Liver (tissue), 9 donors: Measurements from ENCODE around the gene BGN. TPM values are rescaled to one million over a fixed set of nuclear protein-coding genes. Genes with fewer than 3 reads are reported as not detected.

Experiments
- DNase-seq: peaks from one replicate; pipeline ENCODE4 v3.0.0-alpha.2; 2017; ENCODE audit warnings: low spot score
- H3K27ac ChIP-seq, 2 donors: one replicate each; pipeline ENCODE4 v1.7.0; 2013; ENCODE audit warnings: inconsistent platforms in 2 of 2, low read length in 2 of 2, control low read depth in 1 of 2, low read depth in 1 of 2, mild to moderate bottlenecking in 1 of 2
- H3K27me3 ChIP-seq, 4 donors: one replicate each; pipeline versions ENCODE4 v1.6.1 to v1.7.0; 2013; ENCODE audit warnings: low read length in 3 of 4, inconsistent platforms in 1 of 4, mild to moderate bottlenecking in 1 of 4, moderate library complexity in 1 of 4; ENCODE audit not compliant: control insufficient read depth in 4 of 4, insufficient read depth in 4 of 4
- H3K36me3 ChIP-seq, 4 donors: one replicate each; pipeline versions ENCODE4 v1.6.1 to v1.7.0; 2013; ENCODE audit warnings: low read length in 3 of 4, mild to moderate bottlenecking in 3 of 4, low read depth in 1 of 4, moderate library complexity in 1 of 4; ENCODE audit not compliant: control insufficient read depth in 4 of 4, insufficient read depth in 3 of 4
- H3K4me1 ChIP-seq, 4 donors: one replicate each; pipeline versions ENCODE4 v1.6.1 to v1.7.0; 2013; ENCODE audit warnings: low read length in 3 of 4, mild to moderate bottlenecking in 3 of 4, moderate library complexity in 1 of 4; ENCODE audit not compliant: control insufficient read depth in 4 of 4, insufficient read depth in 4 of 4
- H3K4me3 ChIP-seq, 3 donors: one replicate each; pipeline versions ENCODE4 v1.6.1 to v1.7.0; 2013; ENCODE audit warnings: low read length in 3 of 3, control low read depth in 1 of 3, low read depth in 1 of 3, mild to moderate bottlenecking in 1 of 3
- H3K9ac ChIP-seq, 2 donors: one replicate each; pipeline ENCODE4 v1.7.0; 2013; ENCODE audit warnings: low read length in 2 of 2, mild to moderate bottlenecking in 2 of 2, moderate library complexity in 2 of 2, control low read depth in 1 of 2, low read depth in 1 of 2
- H3K9me3 ChIP-seq, 4 donors: one replicate each; pipeline versions ENCODE4 v1.6.1 to v1.7.0; 2013; ENCODE audit warnings: low read length in 3 of 4; ENCODE audit not compliant: control insufficient read depth in 4 of 4
- EGR1 ChIP-seq, 2 donors: IDR thresholded peaks; 2 replicates each; pipeline ENCODE4 v1.6.1; 2016 to 2018; ENCODE audit warnings: antibody characterized with exemption in 2 of 2, low read depth in 2 of 2
- FOXA1 ChIP-seq: IDR thresholded peaks from 2 replicates; pipeline ENCODE4 v1.6.1; 2016; ENCODE audit warnings: antibody characterized with exemption
- FOXA2 ChIP-seq: IDR thresholded peaks from 2 replicates; pipeline ENCODE4 v1.6.1; 2016; ENCODE audit warnings: antibody characterized with exemption
- GABPA ChIP-seq, 2 donors: IDR thresholded peaks in 1 of 2; conservative IDR thresholded peaks in 1 of 2; 2 replicates each; pipeline ENCODE4 v1.6.1; 2016; ENCODE audit warnings: antibody characterized with exemption in 2 of 2, mild to moderate bottlenecking in 1 of 2, moderate library complexity in 1 of 2
- HNF4A ChIP-seq, 2 donors: conservative IDR thresholded peaks; 2 replicates each; pipeline ENCODE4 v1.6.1; 2016; ENCODE audit warnings: antibody characterized with exemption in 2 of 2, mild to moderate bottlenecking in 2 of 2
- HNF4G ChIP-seq: IDR thresholded peaks from 2 replicates; pipeline ENCODE4 v1.6.1; 2016; ENCODE audit warnings: antibody characterized with exemption
- JUND ChIP-seq, 2 donors: IDR thresholded peaks; 2 replicates each; pipeline ENCODE4 v1.6.1; 2016; ENCODE audit warnings: antibody characterized with exemption in 2 of 2
- NR2F2 ChIP-seq: IDR thresholded peaks from 2 replicates; pipeline ENCODE4 v1.6.1; 2016; ENCODE audit warnings: antibody characterized with exemption
- RAD21 ChIP-seq, 2 donors: IDR thresholded peaks; 2 replicates each; pipeline ENCODE4 v1.6.1; 2016; ENCODE audit warnings: antibody characterized with exemption in 2 of 2, mild to moderate bottlenecking in 2 of 2
- RXRA ChIP-seq, 2 donors: IDR thresholded peaks; 2 replicates each; pipeline ENCODE4 v1.6.1; 2017 to 2018; ENCODE audit warnings: antibody characterized with exemption in 2 of 2, mild to moderate bottlenecking in 1 of 2
- TAF1 ChIP-seq: conservative IDR thresholded peaks from 2 replicates; pipeline ENCODE4 v1.6.1; 2016; ENCODE audit warnings: antibody characterized with exemption, mild to moderate bottlenecking
- YY1 ChIP-seq: IDR thresholded peaks from 2 replicates; pipeline ENCODE4 v1.6.1; 2016; ENCODE audit warnings: antibody characterized with exemption, mild to moderate bottlenecking
- WGBS: extraction: QIAGEN DNeasy Blood & Tissue Kit; methylation state at CpG from one replicate; pipeline ENCODE4 v1.1.7; 2013; 5-methylcytosine and 5-hydroxymethylcytosine counted together
- polyA plus RNA-seq, 2 donors: library from polyadenylated mRNA; stranded (reverse) in 1 of 2; unstranded in 1 of 2; fragments of 200-250 nt in 1 of 2; fragments of >200 nt in 1 of 2; fragmentation: Nextera tagmentation in 1 of 2; extraction: Ambion mirVana in 1 of 2; gene quantifications; one replicate each; pipeline versions ENCODE4 v1.2.1 to v1.2.3, GENCODE V29; 2013 to 2015
- total RNA-seq, 2 donors: library from RNA; depleted of rRNA; stranded (reverse); fragments of >200 nt; gene quantifications; one replicate each; pipeline ENCODE4 v1.2.3, GENCODE V29; 2014
- TF ChIP-seq, protein P1 (sequence below): IDR thresholded peaks from 2 replicates; pipeline ENCODE4 v1.6.1; 2016; ENCODE audit warnings: antibody characterized with exemption, mild to moderate bottlenecking
- TF ChIP-seq, protein P2 (sequence below): IDR thresholded peaks from 2 replicates; pipeline ENCODE4 v1.6.1; 2016; ENCODE audit warnings: antibody characterized with exemption
- TF ChIP-seq, protein P3 (sequence below): fragments of 150-350 bp; IDR thresholded peaks from 2 replicates; pipeline ENCODE4 v1.5.1; 2017; ENCODE audit warnings: improper control_type of control experiment, low read depth, low read length; ENCODE audit not compliant: missing input control
- TF ChIP-seq, protein P4 (sequence below): IDR thresholded peaks from 2 replicates; pipeline ENCODE4 v1.6.1; 2016; ENCODE audit warnings: antibody characterized with exemption
- donor health status: healthy.
- donor health status: healthy.
- donor health status: healthy.
- donor health status: healthy.
- donor health status: healthy.

BGN gene
- total and polyA plus RNA-seq, 4 donors, result 11.7 to 131 (median 44.8) TPM

DNA sequence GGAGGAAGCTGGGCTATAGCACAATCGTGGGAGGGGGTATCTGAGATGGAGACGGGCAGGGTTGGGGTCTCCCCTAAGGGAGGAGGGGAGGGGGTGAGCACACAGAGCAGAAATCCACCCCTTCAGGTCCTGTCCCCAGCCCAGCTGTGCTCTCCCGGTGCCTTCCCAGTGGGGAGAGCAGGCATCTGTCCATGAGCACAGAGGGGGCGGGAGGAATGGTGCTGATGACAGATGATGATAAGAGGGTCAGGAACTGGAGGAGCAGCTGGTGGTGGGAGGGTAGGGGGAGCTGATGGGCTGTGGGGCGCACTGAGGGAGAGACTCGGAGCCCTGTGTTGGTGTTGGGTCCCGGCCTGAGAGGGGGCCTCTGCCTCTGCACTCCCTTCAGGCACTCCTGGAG, 31.3 kb downstream of the BGN start (continued):
- TF ChIP-seq RXRA (IDR thresholded peaks at IDR 0.05) (no peak), FOXA1 (no peak)
- TF ChIP-seq, protein P1, sequence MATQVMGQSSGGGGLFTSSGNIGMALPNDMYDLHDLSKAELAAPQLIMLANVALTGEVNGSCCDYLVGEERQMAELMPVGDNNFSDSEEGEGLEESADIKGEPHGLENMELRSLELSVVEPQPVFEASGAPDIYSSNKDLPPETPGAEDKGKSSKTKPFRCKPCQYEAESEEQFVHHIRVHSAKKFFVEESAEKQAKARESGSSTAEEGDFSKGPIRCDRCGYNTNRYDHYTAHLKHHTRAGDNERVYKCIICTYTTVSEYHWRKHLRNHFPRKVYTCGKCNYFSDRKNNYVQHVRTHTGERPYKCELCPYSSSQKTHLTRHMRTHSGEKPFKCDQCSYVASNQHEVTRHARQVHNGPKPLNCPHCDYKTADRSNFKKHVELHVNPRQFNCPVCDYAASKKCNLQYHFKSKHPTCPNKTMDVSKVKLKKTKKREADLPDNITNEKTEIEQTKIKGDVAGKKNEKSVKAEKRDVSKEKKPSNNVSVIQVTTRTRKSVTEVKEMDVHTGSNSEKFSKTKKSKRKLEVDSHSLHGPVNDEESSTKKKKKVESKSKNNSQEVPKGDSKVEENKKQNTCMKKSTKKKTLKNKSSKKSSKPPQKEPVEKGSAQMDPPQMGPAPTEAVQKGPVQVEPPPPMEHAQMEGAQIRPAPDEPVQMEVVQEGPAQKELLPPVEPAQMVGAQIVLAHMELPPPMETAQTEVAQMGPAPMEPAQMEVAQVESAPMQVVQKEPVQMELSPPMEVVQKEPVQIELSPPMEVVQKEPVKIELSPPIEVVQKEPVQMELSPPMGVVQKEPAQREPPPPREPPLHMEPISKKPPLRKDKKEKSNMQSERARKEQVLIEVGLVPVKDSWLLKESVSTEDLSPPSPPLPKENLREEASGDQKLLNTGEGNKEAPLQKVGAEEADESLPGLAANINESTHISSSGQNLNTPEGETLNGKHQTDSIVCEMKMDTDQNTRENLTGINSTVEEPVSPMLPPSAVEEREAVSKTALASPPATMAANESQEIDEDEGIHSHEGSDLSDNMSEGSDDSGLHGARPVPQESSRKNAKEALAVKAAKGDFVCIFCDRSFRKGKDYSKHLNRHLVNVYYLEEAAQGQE, result no peak

DNA sequence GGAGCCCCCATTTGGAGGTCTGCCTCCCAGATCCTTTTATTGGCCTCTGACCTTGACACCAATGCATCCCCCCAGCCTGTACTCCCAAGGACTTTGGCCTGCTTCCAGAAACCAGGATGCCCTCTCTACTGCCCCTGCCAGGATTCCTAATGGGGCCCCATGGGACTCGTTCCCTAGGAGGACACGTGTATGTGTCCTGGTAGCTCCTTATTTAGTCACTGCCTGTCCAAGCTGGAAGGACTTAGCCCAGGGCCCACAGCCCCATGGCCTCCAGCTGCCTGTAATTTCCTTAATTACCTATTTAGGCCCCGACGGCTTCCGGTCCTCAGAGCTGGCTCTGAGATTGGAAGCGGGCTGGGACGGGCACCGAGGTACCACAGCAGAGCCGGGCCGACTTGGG, 32.0 kb downstream of the BGN start:
- H3K4me3 ChIP-seq, result no peak overlapping the region
- H3K27me3 ChIP-seq, result peaks cover 0 to 4% (median 0%) of the 10 kb centered on the region in 4 donors
- TF ChIP-seq HNF4A (conservative IDR thresholded peaks at IDR 0.05), result no peak
- no peak for TF ChIP-seq TAF1
- TF ChIP-seq NR2F2, result no peak
- TF ChIP-seq YY1, result no peak
- TF ChIP-seq, protein P2, sequence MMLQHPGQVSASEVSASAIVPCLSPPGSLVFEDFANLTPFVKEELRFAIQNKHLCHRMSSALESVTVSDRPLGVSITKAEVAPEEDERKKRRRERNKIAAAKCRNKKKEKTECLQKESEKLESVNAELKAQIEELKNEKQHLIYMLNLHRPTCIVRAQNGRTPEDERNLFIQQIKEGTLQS, result no peak
- TF ChIP-seq RAD21 (IDR thresholded peaks at IDR 0.05), result no peak
- TF ChIP-seq, protein P3, sequence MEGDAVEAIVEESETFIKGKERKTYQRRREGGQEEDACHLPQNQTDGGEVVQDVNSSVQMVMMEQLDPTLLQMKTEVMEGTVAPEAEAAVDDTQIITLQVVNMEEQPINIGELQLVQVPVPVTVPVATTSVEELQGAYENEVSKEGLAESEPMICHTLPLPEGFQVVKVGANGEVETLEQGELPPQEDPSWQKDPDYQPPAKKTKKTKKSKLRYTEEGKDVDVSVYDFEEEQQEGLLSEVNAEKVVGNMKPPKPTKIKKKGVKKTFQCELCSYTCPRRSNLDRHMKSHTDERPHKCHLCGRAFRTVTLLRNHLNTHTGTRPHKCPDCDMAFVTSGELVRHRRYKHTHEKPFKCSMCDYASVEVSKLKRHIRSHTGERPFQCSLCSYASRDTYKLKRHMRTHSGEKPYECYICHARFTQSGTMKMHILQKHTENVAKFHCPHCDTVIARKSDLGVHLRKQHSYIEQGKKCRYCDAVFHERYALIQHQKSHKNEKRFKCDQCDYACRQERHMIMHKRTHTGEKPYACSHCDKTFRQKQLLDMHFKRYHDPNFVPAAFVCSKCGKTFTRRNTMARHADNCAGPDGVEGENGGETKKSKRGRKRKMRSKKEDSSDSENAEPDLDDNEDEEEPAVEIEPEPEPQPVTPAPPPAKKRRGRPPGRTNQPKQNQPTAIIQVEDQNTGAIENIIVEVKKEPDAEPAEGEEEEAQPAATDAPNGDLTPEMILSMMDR, result no peak
- TF ChIP-seq HNF4G, result no peak
- TF ChIP-seq RXRA (IDR thresholded peaks at IDR 0.05), result no peak
- no peak for TF ChIP-seq GABPA (IDR thresholded peaks at IDR 0.05 in 1 of 2, conservative IDR thresholded peaks at IDR 0.05 in 1 of 2)
- TF ChIP-seq, protein P1, result no peak
- no peak for TF ChIP-seq FOXA2
- TF ChIP-seq, protein P4, sequence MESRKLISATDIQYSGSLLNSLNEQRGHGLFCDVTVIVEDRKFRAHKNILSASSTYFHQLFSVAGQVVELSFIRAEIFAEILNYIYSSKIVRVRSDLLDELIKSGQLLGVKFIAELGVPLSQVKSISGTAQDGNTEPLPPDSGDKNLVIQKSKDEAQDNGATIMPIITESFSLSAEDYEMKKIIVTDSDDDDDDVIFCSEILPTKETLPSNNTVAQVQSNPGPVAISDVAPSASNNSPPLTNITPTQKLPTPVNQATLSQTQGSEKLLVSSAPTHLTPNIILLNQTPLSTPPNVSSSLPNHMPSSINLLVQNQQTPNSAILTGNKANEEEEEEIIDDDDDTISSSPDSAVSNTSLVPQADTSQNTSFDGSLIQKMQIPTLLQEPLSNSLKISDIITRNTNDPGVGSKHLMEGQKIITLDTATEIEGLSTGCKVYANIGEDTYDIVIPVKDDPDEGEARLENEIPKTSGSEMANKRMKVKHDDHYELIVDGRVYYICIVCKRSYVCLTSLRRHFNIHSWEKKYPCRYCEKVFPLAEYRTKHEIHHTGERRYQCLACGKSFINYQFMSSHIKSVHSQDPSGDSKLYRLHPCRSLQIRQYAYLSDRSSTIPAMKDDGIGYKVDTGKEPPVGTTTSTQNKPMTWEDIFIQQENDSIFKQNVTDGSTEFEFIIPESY, result no peak
- TF ChIP-seq JUND (IDR thresholded peaks at IDR 0.05), result no peak
- TF ChIP-seq EGR1 (IDR thresholded peaks at IDR 0.05; ENCODE audit: low read depth in 2 of 2), result no peak
- H3K9ac ChIP-seq, result no peak overlapping the region
- no peak for DNase-seq
- H3K9me3 ChIP-seq, result no peaks in the 10 kb centered on the region
- no peak overlapping the region for H3K27ac ChIP-seq
- 75% methylated on average over 10 of the region's 10 CpGs for WGBS
- no peaks in the 10 kb centered on the region for H3K4me1 ChIP-seq
- H3K36me3 ChIP-seq, result no peaks in the 10 kb centered on the region
